ENCODE results near the gene IFT27.

Gene IFT27

GRCh38 chr22:36778020-36778419 is 2.1 kb upstream of the IFT27 start:
- no peak overlapping the region for H3K56ac ChIP-seq (ENCODE audit: low read length)
- H2BK120ac ChIP-seq (ENCODE audit: low read depth, low read length), result no peak overlapping the region
- H3K4me3 ChIP-seq (ENCODE audit: low read length), result no peak overlapping the region
- H3K79me2 ChIP-seq (ENCODE audit: control insufficient read depth, insufficient read depth, low read length), result no peaks in the 10 kb centered on the region
- no peaks in the 10 kb centered on the region for H3K79me1 ChIP-seq (ENCODE audit: low read length)
- H3K4me1 ChIP-seq (ENCODE audit: control insufficient read depth, low read depth, low read length), result no peaks in the 10 kb centered on the region
- no peak overlapping the region for H3K23ac ChIP-seq (ENCODE audit: low read length)
- H3K18ac ChIP-seq (ENCODE audit: low read length), result no peak overlapping the region
- no peak overlapping the region for H2BK5ac ChIP-seq (ENCODE audit: low read length)
- no peak overlapping the region for H3K4me2 ChIP-seq (ENCODE audit: low read length)
- H3K9ac ChIP-seq (ENCODE audit: low read length), result no peak overlapping the region
- H3K27ac ChIP-seq (ENCODE audit: low read depth, low read length), result no peak overlapping the region
- no peak overlapping the region for H4K8ac ChIP-seq (ENCODE audit: low read depth, low read length)
- H2BK15ac ChIP-seq (replicated peaks; ENCODE audit: low read depth), result no peak overlapping the region
- no peaks in the 10 kb centered on the region for H3K27me3 ChIP-seq (ENCODE audit: insufficient read depth, low read length, poor library complexity)
- no peak overlapping the region for H4K5ac ChIP-seq (ENCODE audit: low read length)
- H3K4ac ChIP-seq (ENCODE audit: low read depth, low read length), result no peak overlapping the region
- no peak for DNase-seq
- H3K36me3 ChIP-seq (ENCODE audit: control insufficient read depth, insufficient read depth, low read length), result no peaks in the 10 kb centered on the region
- H2AK5ac ChIP-seq (ENCODE audit: low read length), result no peak overlapping the region

DNA sequence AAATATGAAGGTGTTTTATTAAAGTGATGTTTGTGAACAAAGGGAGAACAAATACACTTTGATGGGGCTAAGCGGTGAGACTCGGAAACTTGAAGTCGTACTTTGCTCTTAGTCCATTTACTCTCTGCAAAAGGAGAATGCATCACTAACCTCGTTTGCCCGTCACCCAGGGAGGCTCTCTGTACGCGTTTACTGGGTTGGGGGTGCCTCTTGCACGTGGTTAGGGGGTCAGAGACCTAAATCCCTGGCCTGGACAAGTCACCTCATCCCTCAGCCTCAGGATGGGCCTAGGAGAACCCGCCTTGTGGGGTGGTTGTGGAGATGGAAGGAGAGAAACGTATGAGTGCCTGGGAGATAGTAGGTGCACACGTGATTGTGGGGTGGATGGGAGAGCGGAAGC is 803 bp upstream of the IFT27 start:
- Histone ChIP-seq H3K27me3 (ENCODE audit: insufficient read depth, low read length, poor library complexity) (no peaks in the 10 kb centered on the region), H3K9ac (ENCODE audit: low read length) (peak overlapping the region; percentile 72), H3K4me1 (ENCODE audit: control insufficient read depth, low read depth, low read length) (no peaks in the 10 kb centered on the region), H2AK5ac (ENCODE audit: low read length) (no peak overlapping the region), H2BK15ac (replicated peaks; ENCODE audit: low read depth) (no peak overlapping the region), H2BK5ac (ENCODE audit: low read length) (no peak overlapping the region), H4K8ac (ENCODE audit: low read depth, low read length) (no peak overlapping the region), H3K4me2 (ENCODE audit: low read length) (peak overlapping the region; percentile 49), H3K23ac (ENCODE audit: low read length) (no peak overlapping the region), H3K79me2 (ENCODE audit: control insufficient read depth, insufficient read depth, low read length) (no peaks in the 10 kb centered on the region), H2BK120ac (ENCODE audit: low read depth, low read length) (no peak overlapping the region), H3K36me3 (ENCODE audit: control insufficient read depth, insufficient read depth, low read length) (no peaks in the 10 kb centered on the region), H3K27ac (ENCODE audit: low read depth, low read length) (no peak overlapping the region), H3K4ac (ENCODE audit: low read depth, low read length) (no peak overlapping the region), H3K79me1 (ENCODE audit: low read length) (no peaks in the 10 kb centered on the region), H3K56ac (ENCODE audit: low read length) (peak overlapping the region; percentile 81), H3K4me3 (ENCODE audit: low read length) (no peak overlapping the region), H4K5ac (ENCODE audit: low read length) (peak overlapping the region; percentile 21), H3K18ac (ENCODE audit: low read length) (no peak overlapping the region)
- no CpG with 5 or more reads among the region's 12 CpGs for WGBS (ENCODE audit: extremely low coverage, insufficient coverage, low lambda C conversion rate)
- no peak for DNase-seq

- Histone ChIP-seq H2BK5ac (ENCODE audit: low read length) (no peak overlapping the region), H3K9ac (ENCODE audit: low read length) (peak overlapping the region; percentile 85), H2AK5ac (ENCODE audit: low read length) (no peak overlapping the region), H2BK15ac (replicated peaks; ENCODE audit: low read depth) (no peak overlapping the region), H3K27me3 (ENCODE audit: insufficient read depth, low read length, poor library complexity) (no peaks in the 10 kb centered on the region), H4K5ac (ENCODE audit: low read length) (no peak overlapping the region), H3K79me1 (ENCODE audit: low read length) (no peaks in the 10 kb centered on the region), H3K56ac (ENCODE audit: low read length) (peak overlapping the region; percentile 95), H3K36me3 (ENCODE audit: control insufficient read depth, insufficient read depth, low read length) (no peaks in the 10 kb centered on the region), H4K8ac (ENCODE audit: low read depth, low read length) (no peak overlapping the region), H2BK120ac (ENCODE audit: low read depth, low read length) (no peak overlapping the region), H3K27ac (ENCODE audit: low read depth, low read length) (no peak overlapping the region), H3K4me3 (ENCODE audit: low read length) (peak overlapping the region; percentile 90), H3K23ac (ENCODE audit: low read length) (no peak overlapping the region), H3K4me1 (ENCODE audit: control insufficient read depth, low read depth, low read length) (no peaks in the 10 kb centered on the region), H3K4ac (ENCODE audit: low read depth, low read length) (no peak overlapping the region), H3K4me2 (ENCODE audit: low read length) (peak overlapping the region; percentile 79), H3K18ac (ENCODE audit: low read length) (peak overlapping the region; percentile 64), H3K79me2 (ENCODE audit: control insufficient read depth, insufficient read depth, low read length) (no peaks in the 10 kb centered on the region)
- no CpG with 5 or more reads among the region's 23 CpGs for WGBS (ENCODE audit: extremely low coverage, insufficient coverage, low lambda C conversion rate)
- DNase-seq, result peak; percentile 37
These were observed 344 bp downstream of the IFT27 start for GRCh38 chr22:36775586-36775963.

GRCh38 chr22:36773935-36774334 is 2.0 kb downstream of the IFT27 start:
- Histone ChIP-seq H4K8ac (ENCODE audit: low read depth, low read length) (no peak overlapping the region), H3K36me3 (ENCODE audit: control insufficient read depth, insufficient read depth, low read length) (no peaks in the 10 kb centered on the region), H3K9ac (ENCODE audit: low read length) (no peak overlapping the region), H2BK5ac (ENCODE audit: low read length) (no peak overlapping the region), H3K4me2 (ENCODE audit: low read length) (no peak overlapping the region), H3K79me2 (ENCODE audit: control insufficient read depth, insufficient read depth, low read length) (no peaks in the 10 kb centered on the region), H3K4ac (ENCODE audit: low read depth, low read length) (no peak overlapping the region), H3K27me3 (ENCODE audit: insufficient read depth, low read length, poor library complexity) (no peaks in the 10 kb centered on the region), H2BK120ac (ENCODE audit: low read depth, low read length) (no peak overlapping the region), H3K79me1 (ENCODE audit: low read length) (no peaks in the 10 kb centered on the region), H3K18ac (ENCODE audit: low read length) (no peak overlapping the region), H2BK15ac (replicated peaks; ENCODE audit: low read depth) (no peak overlapping the region), H3K23ac (ENCODE audit: low read length) (no peak overlapping the region), H2AK5ac (ENCODE audit: low read length) (no peak overlapping the region), H4K5ac (ENCODE audit: low read length) (no peak overlapping the region), H3K56ac (ENCODE audit: low read length) (no peak overlapping the region), H3K4me1 (ENCODE audit: control insufficient read depth, low read depth, low read length) (no peaks in the 10 kb centered on the region), H3K4me3 (ENCODE audit: low read length) (no peak overlapping the region), H3K27ac (ENCODE audit: low read depth, low read length) (no peak overlapping the region)
- no CpG with 5 or more reads among the region's 3 CpGs for WGBS (ENCODE audit: extremely low coverage, insufficient coverage, low lambda C conversion rate)
- DNase-seq, result peak; percentile 31

DNA sequence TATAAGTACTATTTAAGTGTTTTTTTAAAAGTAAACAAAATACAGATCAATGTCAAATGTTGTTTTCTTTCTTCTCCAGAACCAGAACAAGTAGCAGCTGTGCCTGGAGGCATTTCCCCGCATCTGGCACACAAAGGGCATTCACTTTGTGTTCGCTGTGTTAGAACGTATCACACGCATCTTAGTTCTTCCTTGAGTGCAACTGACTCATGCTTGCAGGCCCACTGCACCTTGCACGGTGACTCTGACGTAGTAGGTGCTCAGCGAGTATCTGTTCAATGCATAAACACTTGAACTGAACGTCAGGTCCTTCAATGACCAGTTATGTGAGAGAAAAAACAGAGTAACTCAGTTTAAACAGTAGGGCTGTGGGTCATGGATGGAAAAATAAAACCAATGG is 3.5 kb downstream of the IFT27 start:
- WGBS (ENCODE audit: extremely low coverage, insufficient coverage, low lambda C conversion rate), result no CpG with 5 or more reads among the region's 8 CpGs
- Histone ChIP-seq H3K4me1 (ENCODE audit: control insufficient read depth, low read depth, low read length) (no peaks in the 10 kb centered on the region), H2BK15ac (replicated peaks; ENCODE audit: low read depth) (no peak overlapping the region), H3K4me3 (ENCODE audit: low read length) (no peak overlapping the region), H4K8ac (ENCODE audit: low read depth, low read length) (no peak overlapping the region), H3K27ac (ENCODE audit: low read depth, low read length) (no peak overlapping the region), H2AK5ac (ENCODE audit: low read length) (no peak overlapping the region), H3K36me3 (ENCODE audit: control insufficient read depth, insufficient read depth, low read length) (no peaks in the 10 kb centered on the region), H3K4ac (ENCODE audit: low read depth, low read length) (no peak overlapping the region), H3K4me2 (ENCODE audit: low read length) (no peak overlapping the region), H2BK5ac (ENCODE audit: low read length) (no peak overlapping the region), H3K79me2 (ENCODE audit: control insufficient read depth, insufficient read depth, low read length) (no peaks in the 10 kb centered on the region), H3K56ac (ENCODE audit: low read length) (no peak overlapping the region), H3K27me3 (ENCODE audit: insufficient read depth, low read length, poor library complexity) (no peaks in the 10 kb centered on the region), H4K5ac (ENCODE audit: low read length) (no peak overlapping the region), H2BK120ac (ENCODE audit: low read depth, low read length) (no peak overlapping the region), H3K9ac (ENCODE audit: low read length) (no peak overlapping the region), H3K79me1 (ENCODE audit: low read length) (no peaks in the 10 kb centered on the region), H3K23ac (ENCODE audit: low read length) (no peak overlapping the region), H3K18ac (ENCODE audit: low read length) (no peak overlapping the region)
- DNase-seq, result no peak

- H3K79me2 ChIP-seq (ENCODE audit: control insufficient read depth, insufficient read depth, low read length), result no peaks in the 10 kb centered on the region
- no peak overlapping the region for H2BK5ac ChIP-seq (ENCODE audit: low read length)
- H3K27ac ChIP-seq (ENCODE audit: low read depth, low read length), result no peak overlapping the region
- no peak overlapping the region for H3K4me3 ChIP-seq (ENCODE audit: low read length)
- H3K4me2 ChIP-seq (ENCODE audit: low read length), result no peak overlapping the region
- H3K23ac ChIP-seq (ENCODE audit: low read length), result no peak overlapping the region
- H3K4me1 ChIP-seq (ENCODE audit: control insufficient read depth, low read depth, low read length), result no peaks in the 10 kb centered on the region
- no peak overlapping the region for H3K56ac ChIP-seq (ENCODE audit: low read length)
- no peak for DNase-seq
- H3K79me1 ChIP-seq (ENCODE audit: low read length), result no peaks in the 10 kb centered on the region
- no peak overlapping the region for H2AK5ac ChIP-seq (ENCODE audit: low read length)
- no peaks in the 10 kb centered on the region for H3K36me3 ChIP-seq (ENCODE audit: control insufficient read depth, insufficient read depth, low read length)
- H2BK15ac ChIP-seq (replicated peaks; ENCODE audit: low read depth), result no peak overlapping the region
- no peaks in the 10 kb centered on the region for H3K27me3 ChIP-seq (ENCODE audit: insufficient read depth, low read length, poor library complexity)
- H4K8ac ChIP-seq (ENCODE audit: low read depth, low read length), result no peak overlapping the region
- H2BK120ac ChIP-seq (ENCODE audit: low read depth, low read length), result no peak overlapping the region
- H3K18ac ChIP-seq (ENCODE audit: low read length), result no peak overlapping the region
- no peak overlapping the region for H3K9ac ChIP-seq (ENCODE audit: low read length)
- H3K4ac ChIP-seq (ENCODE audit: low read depth, low read length), result no peak overlapping the region
- no peak overlapping the region for H4K5ac ChIP-seq (ENCODE audit: low read length)
- no CpG with 5 or more reads among the region's 13 CpGs for WGBS (ENCODE audit: extremely low coverage, insufficient coverage, low lambda C conversion rate)
These were observed 4.4 kb downstream of the IFT27 start for GRCh38 chr22:36771356-36772063.
